H1 (cell line): ENCODE data around the gene ANKRD17. TPM values are rescaled to one million over a fixed set of nuclear protein-coding genes. Genes with fewer than 3 reads are reported as not detected.

Source experiments
- ATF2 ChIP-seq: IDR thresholded peaks from 2 replicates; pipeline ENCODE4 v1.6.1; 2012; ENCODE audit warnings: low read length, inconsistent platforms
- BACH1 ChIP-seq: IDR thresholded peaks from 2 replicates; pipeline ENCODE4 v1.6.1; 2012; ENCODE audit warnings: low read length, improper control_type of control experiment
- BRCA1 ChIP-seq: IDR thresholded peaks from 2 replicates; pipeline ENCODE4 v1.6.1; 2012; ENCODE audit warnings: low read depth, low read length, improper control_type of control experiment
- CBX5 ChIP-seq: fragments of 300-800, 300-1000 bp; sonication (generic); IDR thresholded peaks from 2 replicates; pipeline ENCODE4 v1.7.1; 2016; ENCODE audit warnings: antibody characterized with exemption, low read length, low read depth
- CBX8 ChIP-seq: fragments of 300-800, 300-1000 bp; sonication (generic); IDR thresholded peaks from 2 replicates; pipeline ENCODE4 v1.7.1; 2016; ENCODE audit warnings: low read depth, low read length, borderline replicate concordance
- CTCF ChIP-seq, 3 experiments: IDR thresholded peaks; 1 replicate in 2 of 3; 2 replicates in 1 of 3; pipeline versions ENCODE4 v1.5.1 to v1.6.1; 2011; ENCODE audit warnings: low read length in 3 of 3, mild to moderate bottlenecking in 3 of 3, inconsistent platforms in 2 of 3, low read depth in 1 of 3, moderate library complexity in 1 of 3; ENCODE audit not compliant: insufficient read depth in 1 of 3; ENCODE audit errors: control extremely low read depth in 1 of 3
- FOSL1 ChIP-seq: IDR thresholded peaks from 2 replicates; pipeline ENCODE4 v1.6.1; 2011; ENCODE audit warnings: mild to moderate bottlenecking, low read depth, low read length, moderate library complexity; ENCODE audit not compliant: insufficient read depth
- GABPA ChIP-seq: IDR thresholded peaks from 2 replicates; pipeline ENCODE4 v1.6.1; 2011; ENCODE audit warnings: mild to moderate bottlenecking, low read length, moderate library complexity, borderline replicate concordance; ENCODE audit not compliant: insufficient read depth
- GTF2F1 ChIP-seq: IDR thresholded peaks from 2 replicates; pipeline ENCODE4 v1.6.1; 2012; ENCODE audit warnings: low read depth, low read length, improper control_type of control experiment, borderline replicate concordance
- HDAC6 ChIP-seq: IDR thresholded peaks from one replicate; pipeline ENCODE4 v1.7.1; 2012; ENCODE audit warnings: low read depth, mild to moderate bottlenecking, inconsistent platforms, low read length, moderate library complexity
- MAFK ChIP-seq: IDR thresholded peaks from 2 replicates; pipeline ENCODE4 v1.6.1; 2012; ENCODE audit warnings: low read depth, mild to moderate bottlenecking, improper control_type of control experiment, low read length
- RFX5 ChIP-seq: IDR thresholded peaks from 2 replicates; pipeline ENCODE4 v1.6.1; 2011; ENCODE audit warnings: low read depth, low read length, improper control_type of control experiment, borderline replicate concordance
- RXRA ChIP-seq: IDR thresholded peaks from 2 replicates; pipeline ENCODE4 v1.6.1; 2011; ENCODE audit warnings: low read depth, mild to moderate bottlenecking, low read length, moderate library complexity; ENCODE audit not compliant: insufficient read depth
- SAP30 ChIP-seq: fragments of 300-600 bp; sonication (generic); IDR thresholded peaks from 2 replicates; pipeline ENCODE4 v1.7.1; 2012; ENCODE audit warnings: low read length, moderate library complexity, mild to moderate bottlenecking, inconsistent platforms; ENCODE audit not compliant: insufficient read depth, insufficient replicate concordance
- SIRT6 ChIP-seq: IDR thresholded peaks from one replicate; pipeline ENCODE4 v1.7.1; 2012; ENCODE audit warnings: low read length, inconsistent platforms
- SP2 ChIP-seq: IDR thresholded peaks from 2 replicates; pipeline ENCODE4 v1.6.1; 2012; ENCODE audit warnings: mild to moderate bottlenecking, low read length, inconsistent platforms
- SRF ChIP-seq: IDR thresholded peaks from 2 replicates; pipeline ENCODE4 v1.6.1; 2011; ENCODE audit warnings: mild to moderate bottlenecking, low read depth, low read length, moderate library complexity
- TEAD4 ChIP-seq: IDR thresholded peaks from 2 replicates; pipeline ENCODE4 v1.6.1; 2012; ENCODE audit warnings: low read depth, low read length, inconsistent platforms, mixed read lengths
- YY1 ChIP-seq: IDR thresholded peaks from 2 replicates; pipeline ENCODE4 v1.6.1; 2011; ENCODE audit warnings: low read depth, mild to moderate bottlenecking, low read length
- polyA plus RNA-seq, 7 experiments: library from polyadenylated mRNA; depleted of rRNA in 3 of 7; stranded (reverse) in 5 of 7; unstranded in 2 of 7; fragments of >200 nt in 5 of 7; fragments of 200-250 nt in 2 of 7; gene quantifications; 1 replicate in 5 of 7; 2 replicates in 1 of 7; 4 replicates in 1 of 7; pipeline versions ENCODE4 v1.2.1 to v1.2.3, GENCODE V29; 2011 to 2013; ENCODE audit warnings: missing spikeins in 2 of 7, mixed read lengths in 2 of 7
- total RNA-seq: library from RNA; stranded (reverse); fragmentation: NEBNext Ultra II Directional; extraction: Animal tissue kit (Norgen Biotek cat#: 25700); gene quantifications from 2 replicates; pipeline ENCODE4 v1.2.1, GENCODE V29; 2021

The ANKRD17 gene
- total and polyA plus RNA-seq, 2 of the 8 experiments (the other 6 are each of a cell fraction or from before 2014, with no cell fraction given), result 42.4 to 93.7 TPM

- TF ChIP-seq RFX5 (no peak), BACH1 (no peak), SIRT6 (no peak), GTF2F1 (0 out of 2 replicates have a peak, but pooled peaks have one; percentile 24), TEAD4 (no peak), SRF (peak; percentile 70), FOSL1 (no peak), BRCA1 (peak; percentile 12; the same call in 1 of the 2 replicates), RXRA (no peak), MAFK (no peak), CTCF (IDR thresholded peaks at IDR 0.05; ENCODE audit: control extremely low read depth in 1 of 3, insufficient read depth in 1 of 3, low read depth in 1 of 3, low read length in 3 of 3) (0 out of 4 replicates have a peak, but pooled peaks of 1 of the 3 experiments have one; percentile 10), GABPA (no peak), YY1 (peak; percentile 74), SP2 (no peak), ATF2 (0 out of 2 replicates have a peak, but pooled peaks have one; percentile 51), SAP30 (no peak), CBX8 (no peak), HDAC6 (no peak), CBX5 (no peak)
These were observed at the start of gene ANKRD17 (continued) for GRCh38 chr4:73258686-73259570.
